Measurements from ENCODE around the gene GSTM2. TPM values are rescaled to one million over a fixed set of nuclear protein-coding genes. Genes with fewer than 3 reads are reported as not detected.

The GSTM2 gene
- total RNA-seq, 2 donors from 2014 or later, result 13.6 to 41.7 TPM

- no peaks in the 10 kb centered on the region for H3K9me3 Mint-ChIP-seq
- ATAC-seq (no peak), DNase-seq (ENCODE audit: low spot score in 2 of 2) (no peak)
- peak overlapping the region; percentile 41 to 61 for H3K27ac Mint-ChIP-seq
- peaks cover 0 to 2% of the 10 kb centered on the region in 2 donors for H3K36me3 Mint-ChIP-seq
These were observed 41.0 kb upstream of the GSTM2 start for GRCh38 chr1:109626682-109627408.

- Mint-ChIP-seq H3K36me3 (no peaks in the 10 kb centered on the region), H3K9me3 (no peaks in the 10 kb centered on the region), H3K27ac (peak overlapping the region in 1 of 2 donors; percentile 77)
- DNase-seq (ENCODE audit: low spot score in 2 of 2) (peak in 1 of 2 donors; percentile 2), ATAC-seq (no peak)
These were observed 40.0 kb upstream of the GSTM2 start for GRCh38 chr1:109627692-109628399.

DNA sequence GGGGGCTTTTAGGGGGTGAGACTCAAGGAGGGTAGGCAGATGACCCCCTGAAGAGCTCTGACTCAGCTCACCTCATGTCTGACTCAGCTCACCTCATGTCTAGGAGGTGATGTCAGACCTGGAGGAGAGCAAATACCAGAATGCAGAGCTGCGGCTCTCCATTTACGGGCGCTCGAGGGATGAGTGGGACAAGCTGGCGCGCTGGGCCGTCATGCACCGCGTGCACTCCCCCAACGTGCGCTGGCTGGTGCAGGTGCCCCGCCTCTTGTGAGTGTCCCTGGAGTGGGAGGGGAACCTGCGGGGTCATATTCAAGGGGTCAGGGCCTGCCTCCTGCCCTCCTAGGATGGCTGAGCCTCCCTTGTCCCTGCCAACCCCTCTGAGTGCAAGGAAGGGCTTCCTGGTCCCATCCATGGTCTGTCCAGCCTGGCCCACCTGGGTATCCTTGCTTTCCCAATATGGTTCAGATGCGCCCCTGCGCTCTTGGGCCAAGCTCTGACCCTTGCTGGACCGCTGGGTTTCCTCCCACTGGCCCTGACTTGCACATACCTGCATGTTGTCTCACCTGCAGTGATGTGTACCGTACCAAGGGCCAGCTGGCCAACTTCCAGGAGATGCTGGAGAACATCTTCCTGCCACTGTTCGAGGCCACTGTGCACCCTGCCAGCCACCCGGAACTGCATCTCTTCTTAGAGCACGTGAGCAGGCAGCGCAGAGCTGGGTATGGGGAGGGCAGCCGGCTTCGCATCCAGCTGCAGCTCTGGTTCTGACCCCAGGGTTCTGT, 39.1 kb upstream of the GSTM2 start:
- DNase-seq (ENCODE audit: low spot score in 2 of 2) (peak in 1 of 2 donors; percentile 2), ATAC-seq (no peak)
- Mint-ChIP-seq H3K9me3 (no peaks in the 10 kb centered on the region), H3K27ac (peak overlapping the region in 1 of 2 donors; percentile 77), H3K36me3 (no peaks in the 10 kb centered on the region)

DNA sequence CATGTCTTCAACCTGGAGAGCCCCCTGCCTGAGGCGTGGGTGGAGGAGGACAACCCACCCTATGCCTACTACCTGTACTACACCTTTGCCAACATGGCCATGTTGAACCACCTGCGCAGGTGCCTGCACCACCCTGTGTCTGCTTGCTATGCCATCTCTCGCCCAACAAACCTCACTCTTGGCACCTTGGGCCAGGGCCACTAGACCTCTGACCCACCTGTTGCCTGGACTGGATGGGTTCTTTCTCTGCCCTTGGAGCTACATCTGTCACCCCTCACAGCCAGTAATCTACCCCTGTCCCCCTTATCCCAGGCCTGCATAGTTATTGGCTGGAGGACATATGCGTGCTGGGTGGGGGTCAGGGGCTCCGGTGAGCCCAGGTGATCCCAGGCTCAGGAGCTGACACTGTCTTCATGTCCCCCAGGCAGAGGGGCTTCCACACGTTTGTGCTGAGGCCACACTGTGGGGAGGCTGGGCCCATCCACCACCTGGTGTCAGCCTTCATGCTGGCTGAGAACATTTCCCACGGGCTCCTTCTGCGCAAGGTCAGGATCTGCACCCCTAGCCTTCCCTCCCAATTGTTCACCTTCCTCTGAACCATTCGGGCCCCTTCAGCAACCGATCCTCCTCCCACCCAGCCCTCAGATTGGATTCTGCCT, 38.4 kb upstream of the GSTM2 start:
- DNase-seq (ENCODE audit: low spot score in 2 of 2), result peak in 1 of 2 donors; percentile 1
- ATAC-seq, result no peak
- Mint-ChIP-seq H3K27ac (no peak overlapping the region), H3K9me3 (no peaks in the 10 kb centered on the region), H3K36me3 (no peaks in the 10 kb centered on the region)

- H3K36me3 Mint-ChIP-seq, result no peaks in the 10 kb centered on the region
- ATAC-seq (no peak), DNase-seq (ENCODE audit: low spot score in 2 of 2) (peak in 1 of 2 donors; percentile 52)
- no peaks in the 10 kb centered on the region for H3K9me3 Mint-ChIP-seq
- H3K27ac Mint-ChIP-seq, result no peak overlapping the region
These were observed 37.6 kb upstream of the GSTM2 start for GRCh38 chr1:109630081-109630897.

- Mint-ChIP-seq H3K36me3 (no peaks in the 10 kb centered on the region), H3K9me3 (no peaks in the 10 kb centered on the region), H3K27ac (peak overlapping the region in 1 of 2 donors; percentile 93)
- DNase-seq (ENCODE audit: low spot score in 2 of 2) (no peak), ATAC-seq (no peak)
These were observed 36.9 kb upstream of the GSTM2 start for GRCh38 chr1:109630898-109631512.

DNA sequence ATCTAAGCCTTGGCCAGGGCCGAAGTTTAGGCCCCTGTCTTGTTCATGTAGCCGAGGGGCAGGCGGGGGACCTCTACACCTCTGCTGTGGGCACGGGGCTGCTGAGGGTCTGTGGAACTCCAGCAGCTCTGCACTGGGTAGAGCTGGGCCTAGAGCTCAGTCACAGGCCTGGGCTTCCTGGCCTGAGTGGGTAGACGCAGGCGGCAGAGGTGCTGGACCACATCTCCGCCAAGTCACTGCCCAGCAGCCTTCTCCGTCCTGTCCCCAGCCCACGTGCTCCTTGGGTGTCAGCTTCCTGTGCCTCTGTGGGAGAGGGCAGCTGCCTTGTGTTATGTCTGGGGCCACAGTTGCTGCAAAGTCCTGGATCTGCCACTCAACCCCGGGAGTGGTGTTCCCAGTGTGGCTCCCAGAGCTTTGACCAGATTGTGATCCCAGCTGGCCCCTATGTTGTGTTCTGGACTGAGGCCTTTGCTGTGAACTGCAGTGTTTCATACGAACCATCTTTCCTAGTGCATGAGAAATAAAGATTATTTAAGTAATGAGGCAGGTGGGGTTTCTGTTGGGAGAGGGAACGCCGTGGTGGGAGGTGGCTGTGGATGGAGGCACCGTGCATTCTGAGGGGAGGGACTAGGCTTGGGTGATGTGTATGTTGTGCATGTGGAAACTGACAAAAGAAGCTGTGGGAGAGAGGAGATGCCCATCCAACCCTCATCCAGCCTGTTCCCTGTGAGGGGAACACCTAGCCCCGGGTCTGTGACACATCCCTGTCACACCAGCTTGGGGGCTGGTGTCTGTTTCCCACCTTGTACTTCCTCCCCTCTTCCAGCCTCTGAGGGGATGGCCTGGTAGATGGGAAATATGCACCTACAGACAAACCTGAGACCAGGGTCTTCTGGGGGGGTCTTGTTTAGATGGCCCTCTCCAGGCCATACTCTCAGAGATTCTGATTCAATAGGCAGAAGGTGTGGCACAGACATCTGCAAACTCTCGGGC, 36.0 kb upstream of the GSTM2 start:
- H3K9me3 Mint-ChIP-seq, result no peaks in the 10 kb centered on the region
- H3K27ac Mint-ChIP-seq, result peak overlapping the region; percentile 55 to 93
- no peak for ATAC-seq
- peak in 1 of 2 donors; percentile 1 for DNase-seq (ENCODE audit: low spot score in 2 of 2)
- H3K36me3 Mint-ChIP-seq, result no peaks in the 10 kb centered on the region

GRCh38 chr1:109632671-109633346, 35.0 kb upstream of the GSTM2 start:
- Mint-ChIP-seq H3K36me3 (no peaks in the 10 kb centered on the region), H3K27ac (peak overlapping the region in 1 of 2 donors; percentile 77), H3K9me3 (no peaks in the 10 kb centered on the region)
- no peak for ATAC-seq
- DNase-seq (ENCODE audit: low spot score in 2 of 2), result peak in 1 of 2 donors; percentile 2

- Mint-ChIP-seq H3K27ac (peak overlapping the region in 1 of 2 donors; percentile 57), H3K9me3 (no peaks in the 10 kb centered on the region), H3K36me3 (no peaks in the 10 kb centered on the region)
- DNase-seq (ENCODE audit: low spot score in 2 of 2) (peak in 1 of 2 donors; percentile 1), ATAC-seq (peak; percentile 52 to 53)
These were observed 33.6 kb upstream of the GSTM2 start for GRCh38 chr1:109634292-109634691.

GRCh38 chr1:109634771-109635750, 32.8 kb upstream of the GSTM2 start:
- peak in 1 of 2 donors; percentile 27 for ATAC-seq
- Mint-ChIP-seq H3K36me3 (no peaks in the 10 kb centered on the region), H3K9me3 (no peaks in the 10 kb centered on the region), H3K27ac (peak overlapping the region; percentile 8 to 57)
- DNase-seq (ENCODE audit: low spot score in 2 of 2), result peak in 1 of 2 donors; percentile 5

DNA sequence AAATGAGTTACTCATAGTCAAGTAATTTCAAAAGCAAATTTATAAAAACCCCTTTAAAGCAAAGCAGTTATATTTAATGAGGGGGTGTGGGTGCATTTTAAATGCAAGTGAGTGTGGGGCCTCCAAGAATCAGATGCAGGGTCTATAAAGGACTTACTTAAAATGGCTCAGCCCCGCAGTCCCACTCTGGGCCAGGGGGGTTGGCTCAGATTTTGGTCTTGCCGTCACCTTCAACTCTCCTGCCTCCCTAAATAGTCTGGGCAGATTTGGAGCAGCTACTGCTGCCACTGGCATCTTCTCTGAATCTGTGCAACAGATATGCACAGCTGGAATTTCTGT, 32.0 kb upstream of the GSTM2 start:
- no peaks in the 10 kb centered on the region for H3K36me3 Mint-ChIP-seq
- H3K9me3 Mint-ChIP-seq, result no peaks in the 10 kb centered on the region
- DNase-seq (ENCODE audit: low spot score in 2 of 2) (peak in 1 of 2 donors; percentile 1), ATAC-seq (no peak)
- no peak overlapping the region for H3K27ac Mint-ChIP-seq

DNA sequence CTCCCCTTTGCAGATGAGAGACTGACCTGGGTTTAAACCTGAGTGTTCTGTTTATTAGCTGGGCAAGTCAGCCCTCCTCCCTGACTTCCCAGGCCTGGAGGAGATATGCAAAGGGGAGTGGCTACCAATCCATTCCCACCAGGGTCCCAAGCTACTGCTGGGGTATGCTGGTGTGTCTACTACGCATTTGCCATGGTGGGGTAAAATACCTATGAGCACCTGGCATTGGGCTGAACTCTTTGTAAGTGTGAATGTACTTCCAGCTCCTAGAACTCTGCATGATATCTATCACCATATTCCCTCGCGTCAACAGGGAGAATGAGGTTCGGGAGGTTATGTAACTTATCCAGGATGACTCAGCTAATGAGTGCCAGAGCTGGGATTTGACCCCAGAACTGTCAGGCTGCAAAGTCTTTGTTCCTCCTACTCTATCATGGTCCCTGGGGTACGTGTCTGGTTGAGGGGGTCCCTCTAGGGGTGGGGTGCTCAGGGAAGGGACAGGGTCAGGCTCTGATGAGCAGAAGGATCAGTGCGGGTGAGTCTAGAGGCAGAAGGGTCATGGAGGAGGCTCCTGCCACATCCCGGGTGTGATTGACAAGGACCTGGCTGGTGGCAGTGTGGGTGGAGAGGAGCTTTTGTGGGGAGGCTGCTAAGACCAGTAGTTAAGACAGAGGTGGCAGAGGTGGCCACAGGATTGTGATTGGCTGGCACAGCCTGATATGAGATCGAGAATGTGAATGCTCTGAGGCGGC, 31.5 kb upstream of the GSTM2 start:
- Mint-ChIP-seq H3K36me3 (no peaks in the 10 kb centered on the region), H3K9me3 (no peaks in the 10 kb centered on the region), H3K27ac (no peak overlapping the region)
- ATAC-seq (no peak), DNase-seq (ENCODE audit: low spot score in 2 of 2) (no peak)

Data from activated naive CD4-positive, alpha-beta T cell treated with anti-CD3 and anti-CD28 coated beads, Interleukin-2, amount 50 U/mL, for 72 hours (primary cell).